Lung microvascular endothelial cell (primary cell): ENCODE data around the gene OR10A2. TPM values are rescaled to one million over a fixed set of nuclear protein-coding genes. Genes with fewer than 3 reads are reported as not detected.
"Not testable (repeated sequence)": the region's sequence is repeated elsewhere in the genome, so short reads cannot be mapped to it uniquely, and the experiment has no call there.

Source experiments
- DNase-seq, 2 donors: peaks; one replicate each; pipeline versions ENCODE4 v3.0.0 to v3.0.0-alpha.2; 2010; ENCODE audit warnings: low read depth in 2 of 2
- total RNA-seq: library from RNA; depleted of rRNA; stranded (reverse); fragments of >200 nt; gene quantifications from 2 replicates; pipeline ENCODE4 v1.2.1, GENCODE V29; 2014

The OR10A2 gene
- total RNA-seq: not detected in 2 replicates

GRCh38 chr11:6862961-6863360, at the start of gene OR10A2:
TSS of gene OR10A2 (plus strand) at chr11:6863057. CDS start at chr11:6869755, 6,698 bp downstream.
- no peak for DNase-seq

GRCh38 chr11:6813656-6814055, 49.2 kb upstream of the OR10A2 start:
- DNase-seq: no peak

GRCh38 chr11:6817694-6818093, 45.2 kb upstream of the OR10A2 start:
- no peak for DNase-seq

- no peak for DNase-seq
These were observed 43.9 kb upstream of the OR10A2 start for GRCh38 chr11:6818967-6819366.

- no peak for DNase-seq
These were observed 38.6 kb upstream of the OR10A2 start for GRCh38 chr11:6824136-6824823.

GRCh38 chr11:6825231-6825744, 37.6 kb upstream of the OR10A2 start:
- no peak for DNase-seq

GRCh38 chr11:6828103-6828502, 34.8 kb upstream of the OR10A2 start:
- no peak for DNase-seq

GRCh38 chr11:6833356-6833755, 29.5 kb upstream of the OR10A2 start:
- DNase-seq: no peak

GRCh38 chr11:6834021-6834420, 28.8 kb upstream of the OR10A2 start:
- no peak for DNase-seq

GRCh38 chr11:6841694-6842093, 21.2 kb upstream of the OR10A2 start:
- DNase-seq: no peak

- DNase-seq: no peak
These were observed 19.2 kb upstream of the OR10A2 start for GRCh38 chr11:6843670-6844069.

- DNase-seq: no peak
These were observed 18.5 kb upstream of the OR10A2 start for GRCh38 chr11:6844356-6844755.

- no peak for DNase-seq
These were observed 17.5 kb upstream of the OR10A2 start, which contains the start of gene OR10A5 for GRCh38 chr11:6845383-6845782. TSS of gene OR10A5 (plus strand) at chr11:6845683. CDS start at chr11:6845683, 0 bp downstream.

GRCh38 chr11:6850526-6850925, 12.3 kb upstream of the OR10A2 start:
- DNase-seq: peak in 1 of 2 donors; percentile 9

- not testable (repeated sequence) for DNase-seq
These were observed 8.1 kb upstream of the OR10A2 start for GRCh38 chr11:6854801-6855200.

GRCh38 chr11:6855971-6856541, 6.8 kb upstream of the OR10A2 start:
- DNase-seq: peak in 1 of 2 donors; percentile 61

GRCh38 chr11:6856871-6857270, 6.0 kb upstream of the OR10A2 start:
- DNase-seq: peak in 1 of 2 donors; percentile 38

- DNase-seq: peak in 1 of 2 donors; percentile 20
These were observed 1.6 kb downstream of the OR10A2 start for GRCh38 chr11:6864438-6864837.

GRCh38 chr11:6871278-6871677, 8.4 kb downstream of the OR10A2 start:
- DNase-seq: no peak

GRCh38 chr11:6875761-6876160, 12.9 kb downstream of the OR10A2 start:
- no peak for DNase-seq

GRCh38 chr11:6876325-6876724, 13.5 kb downstream of the OR10A2 start, which contains the start of gene OR10A4:
TSS of gene OR10A4 (plus strand) at chr11:6876625. CDS start at chr11:6876648, 23 bp downstream.
- DNase-seq: no peak

GRCh38 chr11:6876914-6877313, 14.1 kb downstream of the OR10A2 start:
- no peak for DNase-seq

- no peak for DNase-seq
These were observed 19.9 kb downstream of the OR10A2 start for GRCh38 chr11:6882751-6883150.
